ENCODE data around the gene AASS. TPM values are rescaled to one million over a fixed set of nuclear protein-coding genes. Genes with fewer than 3 reads are reported as not detected.

The AASS gene
- total RNA-seq, 1 experiment from 2014 or later, result 0.91 TPM

DNA sequence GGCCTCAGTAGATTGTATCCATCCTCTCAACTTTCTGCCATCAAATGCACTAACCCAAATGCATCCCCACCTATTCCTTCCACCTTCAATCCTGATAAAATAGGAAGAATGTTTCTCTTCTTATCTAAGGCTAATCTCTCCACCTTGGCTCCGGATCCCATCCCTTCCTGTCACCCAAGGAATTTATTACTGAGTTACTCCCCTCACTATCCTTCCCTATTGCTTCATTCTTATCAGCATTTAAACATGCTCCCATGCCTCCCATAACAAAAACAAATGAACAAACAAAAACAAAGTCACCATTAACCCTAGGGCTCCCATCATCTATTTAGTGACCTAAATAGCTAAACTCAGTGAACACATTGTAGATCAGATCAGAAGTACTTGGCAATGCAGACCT is 25.3 kb downstream of the AASS start:
- intact Hi-C loops (cut with micrococcal nuclease), result no loop called here
- H2AFZ ChIP-seq (ENCODE audit: low read length), result no peak overlapping the region

DNA sequence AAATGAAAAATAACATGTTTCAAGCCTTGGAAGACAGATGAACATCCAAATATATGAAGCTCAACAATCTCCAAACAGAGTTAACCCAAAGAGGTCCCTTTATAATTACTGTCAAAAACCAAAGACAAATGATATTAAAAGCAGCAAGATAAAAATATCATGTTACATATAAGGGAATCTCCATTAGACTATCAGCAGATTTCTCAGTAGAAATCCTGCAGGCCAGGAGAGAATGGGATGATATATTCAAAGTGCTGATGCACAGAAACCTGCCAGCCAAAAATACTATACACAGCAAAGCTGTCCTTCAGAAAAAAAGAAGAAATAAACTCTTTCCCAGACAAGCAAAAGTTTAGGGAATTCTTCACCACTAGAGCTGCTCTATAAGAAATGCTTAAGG is 41.0 kb downstream of the AASS start:
- 0 out of 2 replicates have a peak, but pooled peaks cover 4% of the 10 kb centered on the region for H3K9me3 ChIP-seq (ENCODE audit: low read length)
- H3K27ac ChIP-seq (ENCODE audit: low read length), result no peak overlapping the region
- no peaks in the 10 kb centered on the region for H3K79me2 ChIP-seq (ENCODE audit: low read length)
- no peaks in the 10 kb centered on the region for H4K20me1 ChIP-seq (ENCODE audit: low read length)
- CTCF ChIA-PET, result no interaction called here
- no peaks in the 10 kb centered on the region for H3K4me1 ChIP-seq (ENCODE audit: insufficient read depth, low read length)
- H3K9ac ChIP-seq (ENCODE audit: low read length), result no peak overlapping the region
- ATAC-seq, result no peak
- intact Hi-C loops (cut with micrococcal nuclease), result no loop called here
- no peak overlapping the region for H2AFZ ChIP-seq (ENCODE audit: low read length)
- BruUV-seq (replicated peaks), result no TSS peak
- H3K27me3 ChIP-seq (ENCODE audit: low read length), result no peaks in the 10 kb centered on the region
- no peaks in the 10 kb centered on the region for H3K36me3 ChIP-seq (ENCODE audit: low read depth, low read length)
- no peaks in the 10 kb centered on the region for H3K9me2 ChIP-seq (replicated peaks; ENCODE audit: low read length)
- POLR2A ChIA-PET (ENCODE audit: unreplicated experiment), result no interaction called here
- no peak overlapping the region for H3K4me2 ChIP-seq (ENCODE audit: low read length)
- TF ChIP-seq EZH2phosphoT487 (IDR thresholded peaks at IDR 0.05; ENCODE audit: borderline replicate concordance, low read length), result no peak
- TF ChIP-seq, protein P1, sequence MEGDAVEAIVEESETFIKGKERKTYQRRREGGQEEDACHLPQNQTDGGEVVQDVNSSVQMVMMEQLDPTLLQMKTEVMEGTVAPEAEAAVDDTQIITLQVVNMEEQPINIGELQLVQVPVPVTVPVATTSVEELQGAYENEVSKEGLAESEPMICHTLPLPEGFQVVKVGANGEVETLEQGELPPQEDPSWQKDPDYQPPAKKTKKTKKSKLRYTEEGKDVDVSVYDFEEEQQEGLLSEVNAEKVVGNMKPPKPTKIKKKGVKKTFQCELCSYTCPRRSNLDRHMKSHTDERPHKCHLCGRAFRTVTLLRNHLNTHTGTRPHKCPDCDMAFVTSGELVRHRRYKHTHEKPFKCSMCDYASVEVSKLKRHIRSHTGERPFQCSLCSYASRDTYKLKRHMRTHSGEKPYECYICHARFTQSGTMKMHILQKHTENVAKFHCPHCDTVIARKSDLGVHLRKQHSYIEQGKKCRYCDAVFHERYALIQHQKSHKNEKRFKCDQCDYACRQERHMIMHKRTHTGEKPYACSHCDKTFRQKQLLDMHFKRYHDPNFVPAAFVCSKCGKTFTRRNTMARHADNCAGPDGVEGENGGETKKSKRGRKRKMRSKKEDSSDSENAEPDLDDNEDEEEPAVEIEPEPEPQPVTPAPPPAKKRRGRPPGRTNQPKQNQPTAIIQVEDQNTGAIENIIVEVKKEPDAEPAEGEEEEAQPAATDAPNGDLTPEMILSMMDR (conservative IDR thresholded peaks at IDR 0.05; ENCODE audit: low read depth, low read length), result no peak
- no peak for TF ChIP-seq EZH2 (IDR thresholded peaks at IDR 0.05; ENCODE audit: low read length, unreplicated experiment)
- H3F3A ChIP-seq (ENCODE audit: low read length, unreplicated experiment), result no peaks in the 10 kb centered on the region
- DNase-seq, result no peak
- no peak overlapping the region for H3K4me3 ChIP-seq (ENCODE audit: low read length)

More for the DNA sequence above, 25.3 kb downstream of the AASS start:
- Histone ChIP-seq H4K20me1 (ENCODE audit: low read length) (no peaks in the 10 kb centered on the region), H3K9me3 (ENCODE audit: low read length) (no peaks in the 10 kb centered on the region), H3F3A (ENCODE audit: low read length, unreplicated experiment) (no peaks in the 10 kb centered on the region), H3K79me2 (ENCODE audit: low read length) (no peaks in the 10 kb centered on the region), H3K4me2 (ENCODE audit: low read length) (no peak overlapping the region), H3K4me1 (ENCODE audit: insufficient read depth, low read length) (no peaks in the 10 kb centered on the region), H3K27me3 (ENCODE audit: low read length) (no peaks in the 10 kb centered on the region), H3K36me3 (ENCODE audit: low read depth, low read length) (no peaks in the 10 kb centered on the region), H3K4me3 (ENCODE audit: low read length) (no peak overlapping the region), H3K9ac (ENCODE audit: low read length) (no peak overlapping the region), H3K9me2 (replicated peaks; ENCODE audit: low read length) (no peaks in the 10 kb centered on the region), H3K27ac (ENCODE audit: low read length) (no peak overlapping the region)
- no TSS peak for BruUV-seq (replicated peaks)
- no peak for ATAC-seq
- TF ChIP-seq EZH2phosphoT487 (IDR thresholded peaks at IDR 0.05; ENCODE audit: borderline replicate concordance, low read length), result no peak
- no peak for TF ChIP-seq EZH2 (IDR thresholded peaks at IDR 0.05; ENCODE audit: low read length, unreplicated experiment)
- TF ChIP-seq, protein P1 (conservative IDR thresholded peaks at IDR 0.05; ENCODE audit: low read depth, low read length), result no peak
- ChIA-PET CTCF (no interaction called here), POLR2A (ENCODE audit: unreplicated experiment) (no interaction called here)
- DNase-seq, result no peak

GRCh38 chr7:122100021-122100420 is 44.0 kb downstream of the AASS start:
- no peaks in the 10 kb centered on the region for H3K9me2 ChIP-seq (replicated peaks; ENCODE audit: low read length)
- H3K4me1 ChIP-seq (ENCODE audit: insufficient read depth, low read length), result no peaks in the 10 kb centered on the region
- no peak for TF ChIP-seq EZH2phosphoT487 (IDR thresholded peaks at IDR 0.05; ENCODE audit: borderline replicate concordance, low read length)
- TF ChIP-seq, protein P1 (conservative IDR thresholded peaks at IDR 0.05; ENCODE audit: low read depth, low read length), result no peak
- TF ChIP-seq EZH2 (IDR thresholded peaks at IDR 0.05; ENCODE audit: low read length, unreplicated experiment), result no peak
- H3K27me3 ChIP-seq (ENCODE audit: low read length), result no peaks in the 10 kb centered on the region
- 0 out of 2 replicates have a peak, but pooled peaks cover 4% of the 10 kb centered on the region for H3K9me3 ChIP-seq (ENCODE audit: low read length)
- DNase-seq, result no peak
- POLR2A ChIA-PET (ENCODE audit: unreplicated experiment), result no interaction called here
- ATAC-seq, result no peak
- H2AFZ ChIP-seq (ENCODE audit: low read length), result no peak overlapping the region
- no peak overlapping the region for H3K9ac ChIP-seq (ENCODE audit: low read length)
- CTCF ChIA-PET, result no interaction called here
- no TSS peak for BruUV-seq (replicated peaks)
- no peak overlapping the region for H3K27ac ChIP-seq (ENCODE audit: low read length)
- H3K4me3 ChIP-seq (ENCODE audit: low read length), result no peak overlapping the region
- intact Hi-C loops (cut with micrococcal nuclease), result no loop called here
- H3F3A ChIP-seq (ENCODE audit: low read length, unreplicated experiment), result no peaks in the 10 kb centered on the region
- H3K79me2 ChIP-seq (ENCODE audit: low read length), result no peaks in the 10 kb centered on the region
- H3K4me2 ChIP-seq (ENCODE audit: low read length), result no peak overlapping the region
- no peaks in the 10 kb centered on the region for H4K20me1 ChIP-seq (ENCODE audit: low read length)
- no peaks in the 10 kb centered on the region for H3K36me3 ChIP-seq (ENCODE audit: low read depth, low read length)
